Neutrophil (primary cell): ENCODE measurements around the gene RPA3.

Experiments used
- H3K27ac ChIP-seq: fragments of 200-600 bp; sonication (generic); 2 replicates; pipeline ENCODE4 v1.5.1; 2016; ENCODE audit warnings: mild to moderate bottlenecking, moderate library complexity
- H3K27me3 ChIP-seq: fragments of 200-600 bp; sonication (generic); 2 replicates; pipeline ENCODE4 v1.6.0; 2016; ENCODE audit warnings: mild to moderate bottlenecking
- H3K36me3 ChIP-seq: fragments of 200-600 bp; sonication (generic); 2 replicates; pipeline ENCODE4 v1.5.1; 2017
- H3K4me1 ChIP-seq, 2 experiments: fragments of 200-600 bp in 1 of 2; sonication (generic) in 1 of 2; 1 replicate in 1 of 2; 2 replicates in 1 of 2; pipeline versions ENCODE4 v1.5.1 to v1.6.1; 2013 to 2016; ENCODE audit warnings: low read depth in 1 of 2, low read length in 1 of 2, mild to moderate bottlenecking in 1 of 2, moderate library complexity in 1 of 2; ENCODE audit not compliant: control insufficient read depth in 1 of 2, insufficient read depth in 1 of 2
- H3K4me3 ChIP-seq, 2 experiments: fragments of 200-600 bp in 1 of 2; sonication (generic) in 1 of 2; 1 replicate in 1 of 2; 2 replicates in 1 of 2; pipeline ENCODE4 v1.5.1; 2013 to 2016; ENCODE audit warnings: low read depth in 1 of 2, low read length in 1 of 2, mild to moderate bottlenecking in 1 of 2, moderate library complexity in 1 of 2
- H3K9me3 ChIP-seq: fragments of 200-600 bp; sonication (generic); 2 replicates; pipeline ENCODE4 v1.5.1; 2016
- CTCF ChIP-seq: fragments of 200-600 bp; sonication (generic); IDR thresholded peaks from 2 replicates; pipeline ENCODE4 v1.5.1; 2016; ENCODE audit warnings: antibody characterized with exemption

The RPA3 gene

GRCh38 chr7:7706101-7706511 is 12.3 kb downstream of the RPA3 start:
- H3K9me3 ChIP-seq, result no peaks in the 10 kb centered on the region
- H3K4me3 ChIP-seq, result no peak overlapping the region
- H3K27me3 ChIP-seq, result no peaks in the 10 kb centered on the region

GRCh38 chr7:7705318-7705717 is 13.1 kb downstream of the RPA3 start:
- Histone ChIP-seq H3K36me3 (no peaks in the 10 kb centered on the region), H3K9me3 (no peaks in the 10 kb centered on the region), H3K4me1 (no peaks in the 10 kb centered on the region), H3K4me3 (no peak overlapping the region), H3K27me3 (no peaks in the 10 kb centered on the region), H3K27ac (no peak overlapping the region)
- TF ChIP-seq CTCF, result no peak

More at GRCh38 chr7:7706101-7706511, 12.3 kb downstream of the RPA3 start:
- peaks cover 0 to 3% of the 10 kb centered on the region in 2 experiments for H3K4me1 ChIP-seq
- H3K36me3 ChIP-seq, result no peaks in the 10 kb centered on the region
- TF ChIP-seq CTCF, result no peak
- H3K27ac ChIP-seq, result no peak overlapping the region

- Histone ChIP-seq H3K9me3 (no peaks in the 10 kb centered on the region), H3K4me1 (no peaks in the 10 kb centered on the region), H3K4me3 (no peak overlapping the region), H3K27me3 (no peaks in the 10 kb centered on the region), H3K36me3 (no peaks in the 10 kb centered on the region), H3K27ac (no peak overlapping the region)
- no peak for TF ChIP-seq CTCF
Measured at GRCh38 chr7:7704867-7705266, 13.5 kb downstream of the RPA3 start.

- H3K27me3 ChIP-seq, result no peaks in the 10 kb centered on the region
- no peak overlapping the region for H3K27ac ChIP-seq
- H3K4me1 ChIP-seq, result no peaks in the 10 kb centered on the region
- no peaks in the 10 kb centered on the region for H3K9me3 ChIP-seq
- H3K4me3 ChIP-seq, result no peak overlapping the region
- no peak for TF ChIP-seq CTCF
- no peaks in the 10 kb centered on the region for H3K36me3 ChIP-seq
Measured at GRCh38 chr7:7703427-7703826, 15.0 kb downstream of the RPA3 start.

- Histone ChIP-seq H3K27ac (no peak overlapping the region), H3K27me3 (no peaks in the 10 kb centered on the region), H3K9me3 (no peaks in the 10 kb centered on the region), H3K36me3 (no peaks in the 10 kb centered on the region), H3K4me3 (no peak overlapping the region), H3K4me1 (no peaks in the 10 kb centered on the region)
- no peak for TF ChIP-seq CTCF
Measured at GRCh38 chr7:7702826-7703225, 15.6 kb downstream of the RPA3 start.

- H3K36me3 ChIP-seq, result no peaks in the 10 kb centered on the region
Measured at GRCh38 chr7:7701527-7701926, 16.9 kb downstream of the RPA3 start.

More at GRCh38 chr7:7701527-7701926, 16.9 kb downstream of the RPA3 start:
- Histone ChIP-seq H3K27ac (no peak overlapping the region), H3K4me1 (no peaks in the 10 kb centered on the region), H3K27me3 (no peaks in the 10 kb centered on the region), H3K4me3 (no peak overlapping the region), H3K9me3 (no peaks in the 10 kb centered on the region)
- no peak for TF ChIP-seq CTCF
